Effector CD4-positive, alpha-beta T cell (primary cell): ENCODE results near the gene DVL2.
"Not testable (repeated sequence)": the region's sequence is repeated elsewhere in the genome, so short reads cannot be mapped to it uniquely, and the experiment has no call there.

Experiments used
- DNase-seq: peaks from one replicate; pipeline ENCODE4 v3.0.0-alpha.2; 2020

Gene DVL2

DNA sequence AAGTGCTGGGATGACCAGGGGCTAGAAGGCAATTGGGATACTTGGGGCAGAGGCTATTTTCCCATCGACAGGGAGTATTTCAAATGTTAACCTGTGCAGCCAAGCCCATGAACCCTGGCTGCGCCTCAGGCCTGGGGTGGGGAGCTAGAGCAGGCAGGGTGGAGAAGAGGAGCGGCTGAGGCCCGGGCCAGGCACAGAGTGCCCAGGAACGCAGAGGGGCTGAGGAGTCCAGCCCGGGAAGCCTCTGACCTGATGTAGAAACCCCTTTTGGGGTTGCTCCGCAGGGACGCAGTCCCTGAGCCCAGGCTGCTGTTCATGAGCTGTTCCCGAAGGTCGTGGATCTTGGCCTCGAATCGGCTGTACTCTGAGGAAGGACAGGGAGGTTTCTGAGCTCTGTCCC, 38.3 kb downstream of the DVL2 start:
- no peak for DNase-seq

DNA sequence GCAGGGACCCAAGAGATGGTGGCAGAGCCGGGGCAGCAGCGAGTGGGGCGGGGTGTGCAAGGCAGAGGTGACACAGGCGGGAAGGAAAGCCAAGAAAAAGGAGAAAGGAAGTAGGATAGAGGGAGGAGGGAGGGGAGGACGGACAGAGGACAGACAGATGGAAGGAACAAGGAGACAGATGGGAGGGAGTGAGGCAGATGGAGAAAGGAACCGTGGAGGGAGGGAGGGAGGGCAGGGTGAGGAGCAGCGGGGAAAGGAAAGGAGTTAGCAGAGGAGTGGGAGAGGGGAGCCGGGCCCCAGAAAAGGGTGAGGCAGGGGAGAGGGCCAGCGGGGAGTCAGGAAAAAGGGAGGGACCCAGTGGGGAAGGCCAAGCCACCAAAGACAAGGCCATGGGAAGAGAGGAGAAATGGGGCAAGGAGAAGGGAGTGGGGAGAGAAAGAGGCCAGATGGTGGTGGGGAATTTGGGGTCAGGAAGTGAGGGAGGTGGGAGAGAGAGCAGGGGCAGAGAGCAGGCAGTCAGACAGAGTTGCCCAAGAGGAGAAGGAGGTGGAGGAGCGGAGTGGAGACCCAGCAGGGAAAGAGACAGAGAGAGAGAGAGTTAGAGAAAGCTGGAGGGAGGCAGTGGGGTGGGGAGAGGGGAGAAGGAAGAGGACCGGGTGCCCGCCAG, 41.9 kb downstream of the DVL2 start:
- no peak for DNase-seq

DNA sequence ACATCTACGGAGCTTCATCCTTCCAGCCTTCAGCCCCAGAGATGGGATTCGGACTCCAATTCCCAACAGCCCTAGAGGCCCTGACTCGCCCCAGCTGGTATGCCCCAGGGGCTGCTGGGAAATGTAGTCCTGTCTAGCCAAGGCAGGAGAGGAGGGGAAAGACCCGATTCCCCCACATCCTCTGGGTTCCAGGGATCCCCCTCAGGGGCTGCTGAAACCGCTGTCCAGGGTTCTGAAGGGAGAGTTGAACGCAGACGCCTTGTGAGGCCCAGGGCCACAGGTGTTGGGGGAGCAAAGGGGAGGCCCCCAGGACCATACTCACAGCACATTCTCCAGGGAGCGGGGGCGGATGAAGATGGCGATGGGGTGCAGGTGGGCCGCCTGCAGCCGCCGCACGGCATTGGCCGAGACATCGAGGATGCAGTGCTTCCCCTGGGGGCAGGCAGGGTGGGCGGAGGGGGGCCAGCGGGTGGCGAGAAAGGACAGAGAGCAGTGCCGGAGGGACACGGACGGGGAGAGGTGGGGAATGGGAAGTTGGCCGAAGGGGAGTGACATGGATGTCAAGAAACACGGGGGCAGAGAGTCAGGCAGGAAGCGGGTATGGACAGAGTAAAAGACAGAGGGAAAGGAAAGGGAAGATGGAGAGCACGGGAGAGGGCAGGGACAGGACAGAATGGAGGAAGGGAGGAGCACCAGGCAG, 42.6 kb downstream of the DVL2 start:
- no peak for DNase-seq

DNA sequence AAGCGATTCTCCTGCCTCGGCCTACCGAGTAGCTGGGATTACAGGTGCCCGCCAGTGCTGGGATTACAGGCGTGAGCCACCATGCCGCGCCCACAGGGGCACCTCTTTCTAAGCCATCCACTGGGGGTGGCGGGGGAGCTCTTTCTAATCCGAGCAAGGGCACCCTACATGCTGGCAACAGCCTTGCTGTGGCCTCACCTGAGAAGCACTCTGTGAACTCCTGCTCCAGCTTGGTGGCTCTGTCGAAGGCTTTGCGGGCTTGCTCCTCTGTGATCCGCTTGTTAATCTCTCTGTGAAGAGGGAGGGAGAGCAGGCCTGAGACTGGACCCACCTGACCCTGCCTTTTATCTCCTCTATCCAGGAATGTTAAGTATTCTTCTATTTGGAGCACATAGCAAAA, 43.2 kb downstream of the DVL2 start:
- no peak for DNase-seq

DNA sequence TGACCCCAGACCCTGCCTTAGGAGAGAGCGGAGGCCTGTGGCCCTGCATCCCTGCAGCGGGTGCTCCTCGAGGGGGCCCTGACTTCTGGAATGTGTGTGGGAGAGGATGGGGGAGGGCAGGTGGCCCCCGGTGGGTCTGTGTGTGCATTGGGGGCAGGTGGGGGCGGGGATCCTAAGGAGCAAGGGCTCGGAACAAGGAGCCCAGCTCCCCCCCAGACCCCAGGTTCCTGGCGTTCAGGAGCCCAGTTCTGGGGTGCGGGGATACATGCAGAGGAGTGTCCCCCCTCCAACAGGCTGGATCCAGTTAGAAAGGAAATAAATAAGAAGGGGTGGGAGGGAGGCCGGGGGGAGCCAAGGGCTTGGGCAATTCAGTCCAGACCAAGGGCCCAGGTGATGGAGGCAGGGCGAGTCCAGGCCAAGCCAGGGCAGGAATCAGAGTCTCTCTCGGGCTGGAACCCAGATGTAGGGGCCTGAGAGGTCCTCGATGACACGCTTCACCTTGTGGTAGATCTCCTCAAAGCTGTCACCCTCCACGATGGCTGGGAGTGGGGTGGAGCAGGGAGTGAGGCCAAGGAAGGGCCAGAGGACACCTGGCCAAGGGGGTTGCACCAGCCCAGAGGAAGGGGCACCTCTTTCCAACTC, 43.9 kb downstream of the DVL2 start:
- no peak for DNase-seq

DNA sequence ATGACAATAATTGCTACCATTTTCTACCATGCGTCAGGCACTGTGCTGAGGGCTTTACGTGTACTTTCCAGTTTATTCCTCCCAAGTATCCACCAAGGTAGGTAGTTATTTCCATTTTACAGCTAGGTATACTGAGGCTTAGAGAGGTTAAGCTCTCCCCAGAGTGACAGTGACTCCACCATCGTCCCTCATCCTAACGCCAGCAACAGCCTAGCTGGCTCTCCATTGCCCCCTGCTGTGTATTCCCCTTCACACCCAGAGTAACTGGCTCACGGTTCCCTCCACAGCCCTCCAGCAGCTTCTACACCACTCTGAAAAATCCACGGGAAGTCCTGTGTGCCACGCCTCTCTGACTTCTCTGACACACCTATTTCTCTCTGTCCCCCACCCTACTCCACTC, 48.1 kb downstream of the DVL2 start:
- DNase-seq, result no peak

DNA sequence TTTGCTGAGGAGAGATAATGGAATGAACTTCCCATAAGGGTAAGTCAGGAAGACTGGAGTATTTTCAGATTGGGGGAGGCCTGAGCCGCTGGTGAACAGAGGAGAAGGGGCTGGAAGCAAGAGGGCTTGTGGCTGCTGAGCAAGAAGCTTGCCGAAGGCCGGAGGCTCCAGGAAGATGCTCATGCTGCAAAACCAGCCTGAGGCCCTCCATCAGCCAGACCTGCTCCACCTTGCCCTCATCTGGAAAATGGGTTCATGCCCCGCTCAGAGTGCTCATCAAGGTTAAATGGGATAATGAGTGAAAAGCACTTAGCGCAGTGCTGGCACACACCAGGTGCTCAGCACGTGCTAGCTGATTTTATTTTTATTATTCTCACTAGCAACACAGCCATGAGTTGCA, 49.7 kb downstream of the DVL2 start:
- DNase-seq, result no peak

DNA sequence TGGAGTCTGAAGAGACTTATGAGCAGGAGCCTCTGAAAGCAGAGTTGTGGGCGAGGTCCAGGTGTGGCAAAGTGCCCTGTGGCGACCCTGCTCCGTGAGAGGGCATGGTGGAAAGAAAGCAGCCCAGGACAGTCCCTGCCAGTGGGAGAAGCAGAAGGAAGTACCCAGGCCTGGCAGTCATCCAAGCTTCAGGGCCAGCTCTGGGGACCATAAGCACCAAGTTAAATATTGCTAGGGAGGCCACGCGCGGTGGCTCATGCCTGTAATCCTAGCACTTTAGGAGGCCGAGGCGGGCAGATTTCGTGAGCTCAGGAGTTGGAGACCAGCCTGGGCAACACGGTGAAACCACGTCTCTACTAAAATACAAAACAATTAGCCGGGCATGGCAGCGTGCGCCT, 50.2 kb downstream of the DVL2 start:
- DNase-seq, result no peak

DNA sequence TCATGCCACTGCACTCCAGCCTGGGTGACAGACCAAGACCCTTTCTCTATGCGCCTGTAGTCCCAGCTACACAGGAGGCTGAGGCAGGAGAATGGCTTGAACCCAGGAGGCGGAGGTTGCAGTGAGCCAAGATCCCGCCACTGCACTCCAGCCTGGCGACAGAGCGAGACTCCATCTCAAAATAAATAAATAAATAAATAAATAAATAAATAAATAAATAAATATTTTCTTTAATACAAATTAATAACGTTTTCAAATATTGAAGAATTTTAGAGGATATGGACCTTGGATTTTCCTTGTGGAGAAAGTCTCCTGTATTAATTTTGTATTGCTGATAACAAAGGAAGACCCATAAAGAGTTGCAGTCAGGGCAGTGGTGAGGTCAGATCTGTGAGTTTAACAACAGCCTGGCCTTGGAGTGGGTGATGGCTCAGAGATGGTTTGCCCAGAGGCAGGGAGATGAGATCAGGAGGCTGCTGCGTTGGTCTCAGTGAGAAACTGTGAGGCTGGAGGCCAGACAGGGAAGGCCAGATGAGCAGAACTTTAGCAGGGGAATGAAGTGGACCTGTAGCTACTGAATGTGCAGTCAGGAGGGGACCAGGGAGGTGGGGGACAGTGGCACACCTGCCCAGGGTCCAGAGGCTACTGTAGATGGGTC, 50.8 kb downstream of the DVL2 start:
- DNase-seq, result no peak

DNA sequence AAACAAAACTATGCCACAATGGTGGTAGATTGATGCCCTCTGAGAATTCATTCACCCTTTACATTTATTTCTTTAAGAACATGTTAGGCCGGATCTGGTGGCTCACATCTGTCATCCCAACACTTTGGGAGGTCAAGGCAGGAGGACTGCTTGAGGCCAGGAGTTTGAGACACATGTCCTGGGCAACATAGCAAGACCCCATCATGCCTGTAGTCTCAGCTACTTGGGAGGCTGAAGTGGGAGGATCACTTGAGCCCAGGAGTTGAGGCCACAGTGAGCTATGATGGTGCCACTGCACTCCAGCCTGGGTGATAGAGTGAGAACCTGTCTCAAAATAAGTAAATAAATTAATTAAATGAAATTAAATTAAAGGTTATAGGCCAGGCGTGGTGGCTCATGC, 52.2 kb downstream of the DVL2 start:
- DNase-seq, result not testable (repeated sequence)

DNA sequence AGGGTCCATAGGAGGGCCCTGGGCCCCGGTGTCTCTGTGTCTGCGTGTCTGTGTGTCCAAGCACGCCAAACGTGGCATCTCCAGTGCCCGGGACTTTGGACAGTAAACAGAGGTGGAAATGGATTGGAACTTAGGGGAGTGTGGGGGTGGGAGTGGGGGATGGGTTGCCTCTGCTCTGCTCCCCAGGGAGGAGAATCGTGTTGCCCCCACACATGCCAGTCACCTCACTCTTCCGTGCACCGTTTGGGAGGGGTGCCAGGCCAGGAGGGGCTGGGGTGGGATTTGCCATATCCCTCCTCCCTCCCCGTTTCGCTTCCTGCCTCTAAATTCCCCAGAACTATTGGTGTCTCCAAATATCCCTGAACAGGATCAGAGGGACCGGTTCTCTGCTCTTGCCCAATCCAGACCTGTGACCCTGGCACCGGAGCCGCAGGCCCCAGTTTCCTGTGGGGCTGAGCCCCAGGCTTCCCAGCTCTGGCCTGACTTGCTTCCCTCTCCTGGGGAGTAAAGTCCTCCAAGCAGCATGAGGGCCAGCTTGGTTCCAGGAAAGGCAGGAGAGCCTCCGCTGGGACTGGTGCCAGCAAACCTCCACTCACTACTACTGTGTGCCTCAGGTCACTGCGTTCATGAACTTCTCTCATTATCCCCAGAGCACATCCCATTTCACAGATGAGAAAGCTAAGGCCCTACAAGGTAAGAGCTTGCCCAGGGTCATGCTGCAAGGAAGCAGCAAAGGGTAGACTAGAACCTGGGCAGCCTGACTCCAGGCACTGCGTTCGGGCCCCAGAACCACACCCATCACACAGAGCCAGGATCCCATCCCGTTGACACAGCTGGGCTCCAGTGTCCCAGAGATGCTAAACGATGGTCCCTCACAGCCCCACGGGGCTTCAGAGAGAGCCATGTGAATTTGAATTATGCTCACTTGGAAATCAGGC, 54.7 kb downstream of the DVL2 start, which contains the start of gene ASGR1:
TSS of gene ASGR1 (minus strand) at position 54 of the 938 bp plus-strand sequence. CDS start 807 bp downstream, outside the sequence.
- DNase-seq, result no peak

DNA sequence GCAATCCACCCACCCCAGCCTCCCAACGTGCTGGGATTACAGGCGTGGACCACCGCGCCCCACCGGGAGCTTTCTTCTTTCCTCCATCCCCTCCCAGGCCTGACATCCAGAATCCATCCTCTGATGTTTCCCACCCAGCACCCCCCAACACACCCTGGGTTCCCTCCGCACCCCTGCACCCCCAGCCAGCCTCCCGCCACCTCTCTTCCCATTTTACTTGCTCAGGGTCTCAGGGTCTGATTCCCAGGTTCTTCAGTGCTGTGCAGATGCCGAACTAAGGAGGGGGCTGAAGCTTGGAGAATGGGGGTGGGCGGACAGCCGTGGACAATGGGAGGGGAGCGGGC, 55.4 kb downstream of the DVL2 start:
- DNase-seq, result no peak

DNA sequence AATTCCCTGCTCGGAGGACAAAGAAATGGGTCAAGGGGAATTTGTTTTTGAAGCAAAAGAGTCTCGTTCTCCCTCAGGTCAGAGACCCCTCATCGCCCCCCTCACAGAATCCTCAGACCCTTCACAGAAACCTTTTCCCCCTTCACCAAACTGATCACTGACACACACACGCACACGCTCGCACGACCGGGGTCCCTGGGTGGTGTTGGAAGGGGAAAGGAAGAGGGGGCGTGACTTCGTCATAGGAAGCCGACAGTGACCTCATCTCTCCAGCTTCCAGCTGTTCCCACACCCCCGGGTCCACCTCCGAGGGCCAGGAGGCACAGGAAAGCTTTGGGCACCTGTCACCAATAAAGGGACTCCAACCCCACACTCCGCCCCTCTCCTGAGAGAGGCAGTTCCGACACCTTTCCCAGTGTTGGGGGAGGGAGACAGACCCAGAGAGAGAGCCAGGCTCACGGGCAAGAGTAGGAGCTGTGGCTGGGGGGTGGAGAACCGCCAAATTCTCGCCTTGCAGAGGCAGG, 56.3 kb downstream of the DVL2 start:
- no peak for DNase-seq

DNA sequence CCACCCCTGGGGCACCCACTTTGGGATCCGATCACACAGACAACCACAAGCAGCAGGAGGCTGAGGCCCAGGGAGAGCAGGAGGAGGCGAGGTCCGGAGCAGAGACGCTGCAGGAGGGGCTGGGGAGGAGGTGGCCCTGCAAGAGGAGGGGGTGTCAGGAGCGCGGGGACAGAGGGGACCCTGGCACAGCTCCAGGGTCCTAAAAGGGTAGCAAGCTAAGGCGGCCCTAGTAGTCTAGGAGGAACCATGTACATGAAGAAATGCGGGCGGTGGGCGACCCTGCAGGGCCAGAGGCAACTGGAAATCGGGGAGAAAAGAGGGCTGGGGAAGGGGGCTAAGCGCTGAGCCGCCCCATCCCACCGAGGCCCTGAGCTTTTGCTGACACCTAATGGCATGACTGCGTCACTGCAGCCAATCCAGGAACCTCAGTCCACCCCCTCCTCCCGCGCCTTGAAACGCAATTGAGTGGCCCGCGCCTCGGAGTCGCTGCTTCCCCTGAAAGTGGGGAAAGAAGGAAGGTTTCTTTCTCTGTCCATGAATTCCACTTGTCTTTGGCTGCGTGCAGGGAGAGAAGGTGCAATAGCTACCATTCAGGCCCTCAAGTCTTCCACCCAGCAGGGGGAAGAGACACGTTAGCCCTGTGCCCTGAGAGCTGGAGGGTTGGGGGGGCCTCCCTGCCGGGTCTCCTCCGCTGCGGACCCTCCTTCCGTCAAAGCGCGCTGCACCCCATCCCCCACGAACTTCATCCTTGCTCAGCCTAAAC, 56.9 kb downstream of the DVL2 start:
- peak; percentile 56 for DNase-seq

DNA sequence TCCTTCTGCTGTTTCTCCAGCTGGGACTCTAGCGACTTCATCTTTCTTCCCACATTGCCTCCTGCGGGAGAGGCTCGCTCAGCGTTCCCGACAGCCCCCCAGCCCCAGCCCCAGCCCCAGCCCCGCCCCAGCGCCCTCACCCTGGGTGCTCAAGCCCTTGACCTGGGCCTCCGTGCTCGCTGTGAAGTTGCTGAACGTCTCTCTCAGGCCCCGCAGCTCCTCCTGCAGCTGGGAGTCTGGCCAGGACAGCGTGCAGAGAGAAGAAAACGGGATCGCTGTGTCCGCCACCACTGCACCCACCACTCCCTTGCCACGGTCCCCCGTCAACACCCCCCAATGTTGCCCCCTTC, 57.5 kb downstream of the DVL2 start:
- DNase-seq, result no peak

DNA sequence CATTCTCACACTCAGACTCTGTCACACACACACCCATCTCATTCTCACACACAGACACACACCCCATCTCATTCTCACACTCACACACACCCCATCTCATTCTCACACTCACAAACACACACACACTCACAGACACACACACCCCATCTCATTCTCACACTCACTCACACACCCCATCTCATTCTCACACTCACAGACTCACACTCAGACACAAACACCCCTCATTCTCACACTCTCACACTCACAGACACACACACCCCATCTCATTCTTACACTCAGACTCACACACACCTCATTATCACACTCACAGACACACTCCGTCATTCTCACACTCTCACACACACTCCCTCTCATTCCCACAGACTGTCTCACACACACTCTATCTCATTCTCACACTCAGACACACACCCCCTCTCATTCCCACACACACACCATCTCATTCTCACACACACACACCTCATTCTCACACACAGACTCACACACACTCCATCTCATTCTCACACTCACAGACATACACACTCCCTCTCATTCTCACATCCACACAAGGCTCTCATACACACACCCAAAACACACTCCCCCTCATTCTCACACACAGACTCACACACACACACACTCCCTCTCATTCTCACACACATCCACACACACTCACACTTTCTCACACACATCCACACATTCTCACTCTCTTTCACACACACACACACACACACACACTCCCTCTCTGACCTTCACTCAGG, 58.0 kb downstream of the DVL2 start:
- DNase-seq, result no peak
